OCI-LY1 (cell line): ENCODE measurements around the gene GABPA.

ENCODE experiments used
- EZH2 ChIP-seq: fragments of 200-600 bp; sonication (generic), shearing (Covaris generic); IDR thresholded peaks from 2 replicates; pipeline ENCODE4 v1.8.0; 2017; ENCODE audit warnings: borderline replicate concordance, mixed run types, mild to moderate bottlenecking, antibody characterized with exemption, low read length, moderate library complexity, mixed read lengths
- TF ChIP-seq, protein P1 (sequence below): fragments of 200-600 bp; sonication (generic), shearing (Covaris generic); IDR thresholded peaks from 2 replicates; pipeline ENCODE4 v1.5.1; 2017; ENCODE audit warnings: mild to moderate bottlenecking, antibody characterized with exemption, low read length, moderate library complexity, mixed read lengths

DNA sequence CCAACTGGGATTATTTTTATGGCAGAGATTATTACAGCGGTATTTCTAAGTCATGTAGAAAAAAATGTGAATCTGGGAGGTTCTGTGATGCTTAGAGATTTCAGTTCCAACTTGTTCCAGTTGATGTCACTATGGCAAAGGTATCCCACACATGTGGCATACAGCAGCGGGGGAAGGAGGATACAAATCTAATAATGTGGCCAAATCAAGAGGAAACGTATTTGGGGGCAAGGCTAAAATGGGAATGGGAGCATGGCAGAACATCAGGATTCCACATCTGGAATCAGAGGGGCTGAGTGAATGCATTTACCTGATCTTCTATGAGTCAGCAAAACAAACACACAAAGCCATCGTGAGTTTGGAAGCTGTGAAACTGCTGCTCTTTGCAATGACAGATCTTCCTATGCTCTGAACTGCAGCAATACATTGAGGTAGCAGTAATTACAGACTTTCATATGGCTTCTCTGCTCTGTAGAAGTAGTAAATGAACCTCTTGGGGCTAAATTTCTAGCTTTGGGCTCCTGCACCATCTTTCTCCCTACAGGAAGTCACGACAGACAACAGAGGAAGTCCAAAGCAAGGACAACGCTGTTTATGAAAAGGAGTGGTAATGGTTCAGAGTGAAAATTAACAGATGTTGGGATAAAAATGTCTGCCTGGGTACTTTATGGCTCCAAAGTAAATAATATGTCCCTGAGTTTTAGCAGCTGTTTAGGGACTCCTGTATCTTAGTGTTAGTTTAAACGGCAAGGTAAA, 55.5 kb downstream of the GABPA start:
- TF ChIP-seq, protein P1, sequence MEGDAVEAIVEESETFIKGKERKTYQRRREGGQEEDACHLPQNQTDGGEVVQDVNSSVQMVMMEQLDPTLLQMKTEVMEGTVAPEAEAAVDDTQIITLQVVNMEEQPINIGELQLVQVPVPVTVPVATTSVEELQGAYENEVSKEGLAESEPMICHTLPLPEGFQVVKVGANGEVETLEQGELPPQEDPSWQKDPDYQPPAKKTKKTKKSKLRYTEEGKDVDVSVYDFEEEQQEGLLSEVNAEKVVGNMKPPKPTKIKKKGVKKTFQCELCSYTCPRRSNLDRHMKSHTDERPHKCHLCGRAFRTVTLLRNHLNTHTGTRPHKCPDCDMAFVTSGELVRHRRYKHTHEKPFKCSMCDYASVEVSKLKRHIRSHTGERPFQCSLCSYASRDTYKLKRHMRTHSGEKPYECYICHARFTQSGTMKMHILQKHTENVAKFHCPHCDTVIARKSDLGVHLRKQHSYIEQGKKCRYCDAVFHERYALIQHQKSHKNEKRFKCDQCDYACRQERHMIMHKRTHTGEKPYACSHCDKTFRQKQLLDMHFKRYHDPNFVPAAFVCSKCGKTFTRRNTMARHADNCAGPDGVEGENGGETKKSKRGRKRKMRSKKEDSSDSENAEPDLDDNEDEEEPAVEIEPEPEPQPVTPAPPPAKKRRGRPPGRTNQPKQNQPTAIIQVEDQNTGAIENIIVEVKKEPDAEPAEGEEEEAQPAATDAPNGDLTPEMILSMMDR = peak; percentile 47; the same call in 1 of the 2 replicates
- TF ChIP-seq EZH2 = no peak
